SK-N-MC (cell line): ENCODE measurements around the gene PACRG.

Source experiments
- EZH2 ChIP-seq: fragments of 200-600 bp; sonication (generic); IDR thresholded peaks from one replicate; pipeline ENCODE4 v1.6.1; 2017; ENCODE audit warnings: antibody characterized with exemption
- POLR2AphosphoS5 ChIP-seq: IDR thresholded peaks from 2 replicates; pipeline ENCODE4 v1.6.1; 2012; ENCODE audit warnings: mild to moderate bottlenecking, low read depth, low read length, borderline replicate concordance

- TF ChIP-seq EZH2 (no peak), POLR2AphosphoS5 (no peak)
These were observed 26.8 kb upstream of the PACRG start for GRCh38 chr6:162700966-162701365.
